Breast epithelium (tissue), 3 donors: Measurements from ENCODE around the gene FTCD.

Source experiments
- CTCF ChIP-seq, 3 donors: fragments of 450-650 bp; IDR thresholded peaks; one replicate each; pipeline ENCODE4 v1.5.1; 2016 to 2017; ENCODE audit warnings: antibody characterized with exemption in 3 of 3, mild to moderate bottlenecking in 3 of 3, moderate library complexity in 3 of 3
- POLR2A ChIP-seq: fragments of 450-650 bp; IDR thresholded peaks from one replicate; pipeline ENCODE4 v1.6.1; 2016; ENCODE audit warnings: antibody characterized with exemption, mild to moderate bottlenecking, moderate library complexity
- POLR2AphosphoS5 ChIP-seq, 3 donors: sonication (generic); formaldehyde crosslinking; IDR thresholded peaks; one replicate each; pipeline ENCODE4 v1.6.1; 2017; ENCODE audit warnings: antibody characterized with exemption in 3 of 3

- no peak for TF ChIP-seq POLR2A
- TF ChIP-seq CTCF (IDR thresholded peaks at IDR 0.05), result no peak
- no peak for TF ChIP-seq POLR2AphosphoS5 (IDR thresholded peaks at IDR 0.05)
Measured at GRCh38 chr21:46095083-46095719, 60.2 kb downstream of the FTCD start.
